ENCODE results near the gene GPR152.

- TF ChIP-seq, protein P1, sequence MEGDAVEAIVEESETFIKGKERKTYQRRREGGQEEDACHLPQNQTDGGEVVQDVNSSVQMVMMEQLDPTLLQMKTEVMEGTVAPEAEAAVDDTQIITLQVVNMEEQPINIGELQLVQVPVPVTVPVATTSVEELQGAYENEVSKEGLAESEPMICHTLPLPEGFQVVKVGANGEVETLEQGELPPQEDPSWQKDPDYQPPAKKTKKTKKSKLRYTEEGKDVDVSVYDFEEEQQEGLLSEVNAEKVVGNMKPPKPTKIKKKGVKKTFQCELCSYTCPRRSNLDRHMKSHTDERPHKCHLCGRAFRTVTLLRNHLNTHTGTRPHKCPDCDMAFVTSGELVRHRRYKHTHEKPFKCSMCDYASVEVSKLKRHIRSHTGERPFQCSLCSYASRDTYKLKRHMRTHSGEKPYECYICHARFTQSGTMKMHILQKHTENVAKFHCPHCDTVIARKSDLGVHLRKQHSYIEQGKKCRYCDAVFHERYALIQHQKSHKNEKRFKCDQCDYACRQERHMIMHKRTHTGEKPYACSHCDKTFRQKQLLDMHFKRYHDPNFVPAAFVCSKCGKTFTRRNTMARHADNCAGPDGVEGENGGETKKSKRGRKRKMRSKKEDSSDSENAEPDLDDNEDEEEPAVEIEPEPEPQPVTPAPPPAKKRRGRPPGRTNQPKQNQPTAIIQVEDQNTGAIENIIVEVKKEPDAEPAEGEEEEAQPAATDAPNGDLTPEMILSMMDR (IDR thresholded peaks at IDR 0.05): no peak
- no peak for TF ChIP-seq POLR2AphosphoS5 (IDR thresholded peaks at IDR 0.05)
These were observed 16.0 kb downstream of the GPR152 start for GRCh38 chr11:67436459-67437081.
